H9 (cell line): ENCODE results near the gene FOXB1. TPM values are rescaled to one million over a fixed set of nuclear protein-coding genes. Genes with fewer than 3 reads are reported as not detected.

Experiments used
- DNase-seq: peaks from one replicate; pipeline ENCODE4 v3.0.0-alpha.2; 2017
- H2AFZ ChIP-seq: one replicate; pipeline ENCODE4 v1.6.1; 2013; ENCODE audit warnings: mild to moderate bottlenecking, low read length, control low read depth, moderate library complexity
- H2AK5ac ChIP-seq: 2 replicates; pipeline ENCODE4 v1.6.1; 2013; ENCODE audit warnings: low read length, control low read depth, mixed read lengths; ENCODE audit not compliant: insufficient read length
- H2BK120ac ChIP-seq: one replicate; pipeline ENCODE4 v1.6.1; 2013; ENCODE audit warnings: low read depth, mild to moderate bottlenecking, low read length, control low read depth, inconsistent platforms; ENCODE audit not compliant: poor library complexity, severe bottlenecking
- H2BK12ac ChIP-seq: 2 replicates; pipeline ENCODE4 v1.6.1; 2013; ENCODE audit warnings: low read length, control low read depth, mixed read lengths, low read depth; ENCODE audit not compliant: insufficient read length
- H2BK15ac ChIP-seq: 2 replicates; pipeline ENCODE4 v1.6.1; 2013; ENCODE audit warnings: low read depth, low read length, control low read depth
- H2BK20ac ChIP-seq: one replicate; pipeline ENCODE4 v1.6.1; 2013; ENCODE audit warnings: low read depth, mild to moderate bottlenecking, low read length, control low read depth, inconsistent platforms; ENCODE audit not compliant: poor library complexity, severe bottlenecking
- H2BK5ac ChIP-seq: 2 replicates; pipeline ENCODE4 v1.6.1; 2013; ENCODE audit warnings: low read length, control low read depth, mixed read lengths; ENCODE audit not compliant: insufficient read length
- H3K14ac ChIP-seq: 2 replicates; pipeline ENCODE4 v1.6.1; 2013; ENCODE audit warnings: low read length, control low read depth; ENCODE audit not compliant: insufficient read depth
- H3K18ac ChIP-seq: 2 replicates; pipeline ENCODE4 v1.6.1; 2013; ENCODE audit warnings: low read depth, mild to moderate bottlenecking, mixed read lengths, low read length, control low read depth; ENCODE audit not compliant: insufficient read length
- H3K23ac ChIP-seq: 2 replicates; pipeline ENCODE4 v1.6.1; 2013; ENCODE audit warnings: low read length, control low read depth, mixed read lengths, low read depth; ENCODE audit not compliant: insufficient read length
- H3K23me2 ChIP-seq: 2 replicates; pipeline ENCODE4 v1.6.1; 2013; ENCODE audit warnings: low read depth, mild to moderate bottlenecking, mixed read lengths, low read length, control low read depth; ENCODE audit not compliant: insufficient read length, poor library complexity, severe bottlenecking
- H3K27ac ChIP-seq: 2 replicates; pipeline ENCODE4 v1.5.1; 2013; ENCODE audit warnings: low read length, control low read depth, mixed read lengths, low read depth; ENCODE audit not compliant: insufficient read length
- H3K27me3 ChIP-seq: 2 replicates; pipeline ENCODE4 v1.6.1; 2013; ENCODE audit warnings: low read length, control low read depth, inconsistent platforms; ENCODE audit not compliant: insufficient read depth
- H3K4ac ChIP-seq: 2 replicates; pipeline ENCODE4 v1.6.1; 2013; ENCODE audit warnings: low read depth, mild to moderate bottlenecking, control low read depth, inconsistent platforms, low read length, moderate library complexity
- H3K4me1 ChIP-seq: 2 replicates; pipeline ENCODE4 v1.6.1; 2013; ENCODE audit warnings: low read length, control low read depth, inconsistent platforms; ENCODE audit not compliant: insufficient read depth
- H3K4me2 ChIP-seq: 2 replicates; pipeline ENCODE4 v1.6.1; 2013; ENCODE audit warnings: low read length, control low read depth, mixed read lengths; ENCODE audit not compliant: insufficient read length, insufficient read depth
- H3K56ac ChIP-seq: 2 replicates; pipeline ENCODE4 v1.6.1; 2013; ENCODE audit warnings: low read depth, mild to moderate bottlenecking, mixed read lengths, low read length, control low read depth; ENCODE audit not compliant: insufficient read length
- H3K79me1 ChIP-seq: 2 replicates; pipeline ENCODE4 v1.6.1; 2013; ENCODE audit warnings: low read depth, mild to moderate bottlenecking, moderate library complexity, low read length, control low read depth, inconsistent platforms; ENCODE audit not compliant: insufficient read depth, poor library complexity, severe bottlenecking
- H3K79me2 ChIP-seq: 2 replicates; pipeline ENCODE4 v1.6.1; 2013; ENCODE audit warnings: low read length, control low read depth, inconsistent platforms; ENCODE audit not compliant: insufficient read depth
- H3K9ac ChIP-seq: 2 replicates; pipeline ENCODE4 v1.6.1; 2013; ENCODE audit warnings: low read length, control low read depth, mixed read lengths; ENCODE audit not compliant: insufficient read length; ENCODE audit errors: extremely low read depth
- H3K9me3 ChIP-seq: one replicate; pipeline ENCODE4 v1.6.1; 2013; ENCODE audit warnings: low read depth, low read length, inconsistent platforms; ENCODE audit not compliant: control insufficient read depth
- H3T11ph ChIP-seq: one replicate; pipeline ENCODE4 v1.6.1; 2013; ENCODE audit warnings: mild to moderate bottlenecking, low read length, control low read depth, inconsistent platforms
- H4K20me1 ChIP-seq: one replicate; pipeline ENCODE4 v1.6.1; 2013; ENCODE audit not compliant: control insufficient read depth, insufficient read length, insufficient read depth
- H4K5ac ChIP-seq: 2 replicates; pipeline ENCODE4 v1.6.1; 2013; ENCODE audit warnings: low read depth, mild to moderate bottlenecking, mixed read lengths, low read length, control low read depth; ENCODE audit not compliant: insufficient read length
- H4K8ac ChIP-seq: replicated peaks from 2 replicates; pipeline ENCODE4 v1.6.1; 2013; ENCODE audit warnings: low read length, control low read depth, mixed read lengths, low read depth; ENCODE audit not compliant: insufficient read length
- H4K91ac ChIP-seq: 2 replicates; pipeline ENCODE4 v1.6.1; 2013; ENCODE audit warnings: low read depth, mild to moderate bottlenecking, moderate library complexity, mixed read lengths, low read length, control low read depth; ENCODE audit not compliant: insufficient read length
- H3K27ac Mint-ChIP-seq, 3 experiments: 2 replicates in 2 of 3; 3 replicates in 1 of 3; pipeline ENCODE4 v1.8.0; 2020 to 2021; ENCODE audit warnings: mixed read lengths in 3 of 3, mild to moderate bottlenecking in 1 of 3, moderate library complexity in 1 of 3
- H3K27me3 Mint-ChIP-seq: 2 replicates; pipeline ENCODE4 v1.8.0; 2021; ENCODE audit warnings: low read depth, mild to moderate bottlenecking, moderate library complexity, mixed read lengths
- H3K36me3 Mint-ChIP-seq, 3 experiments: 2 replicates in 2 of 3; 3 replicates in 1 of 3; pipeline ENCODE4 v1.8.0; 2020 to 2021; ENCODE audit warnings: low read depth in 3 of 3, mixed read lengths in 3 of 3; ENCODE audit not compliant: insufficient read depth in 1 of 3
- H3K4me1 Mint-ChIP-seq, 2 experiments: 2 replicates each; pipeline ENCODE4 v1.8.0; 2020; ENCODE audit warnings: mixed read lengths in 2 of 2
- H3K4me3 Mint-ChIP-seq, 2 experiments: 2 replicates in 1 of 2; 3 replicates in 1 of 2; pipeline ENCODE4 v1.8.0; 2020 to 2021; ENCODE audit warnings: mild to moderate bottlenecking in 2 of 2, mixed read lengths in 2 of 2, moderate library complexity in 1 of 2
- H3K9me3 Mint-ChIP-seq, 2 experiments: 2 replicates in 1 of 2; 3 replicates in 1 of 2; pipeline ENCODE4 v1.8.0; 2020; ENCODE audit warnings: mild to moderate bottlenecking in 2 of 2, mixed read lengths in 2 of 2, moderate library complexity in 1 of 2
- WGBS: extraction: QIAGEN DNeasy Blood & Tissue Kit; methylation state at CpG from one replicate; pipeline ENCODE4 v1.1.7; 2013; ENCODE audit warnings: missing lambda C conversion rate, low lambda C conversion rate, mixed read lengths; ENCODE audit not compliant: insufficient read length; ENCODE audit errors: extremely low coverage; 5-methylcytosine and 5-hydroxymethylcytosine counted together
- total RNA-seq: library from RNA; stranded (reverse); gene quantifications from 2 replicates; pipeline ENCODE4 v1.2.1, GENCODE V29; 2021
- TF ChIP-seq, protein P1 (sequence below): fragments of 200-600 bp; sonication (generic); conservative IDR thresholded peaks from 3 replicates; pipeline ENCODE4 v1.8.0; 2021; ENCODE audit warnings: antibody characterized with exemption, mild to moderate bottlenecking

FOXB1 gene
- total RNA-seq, 1 experiment from 2014 or later, result 3.5 TPM

DNA sequence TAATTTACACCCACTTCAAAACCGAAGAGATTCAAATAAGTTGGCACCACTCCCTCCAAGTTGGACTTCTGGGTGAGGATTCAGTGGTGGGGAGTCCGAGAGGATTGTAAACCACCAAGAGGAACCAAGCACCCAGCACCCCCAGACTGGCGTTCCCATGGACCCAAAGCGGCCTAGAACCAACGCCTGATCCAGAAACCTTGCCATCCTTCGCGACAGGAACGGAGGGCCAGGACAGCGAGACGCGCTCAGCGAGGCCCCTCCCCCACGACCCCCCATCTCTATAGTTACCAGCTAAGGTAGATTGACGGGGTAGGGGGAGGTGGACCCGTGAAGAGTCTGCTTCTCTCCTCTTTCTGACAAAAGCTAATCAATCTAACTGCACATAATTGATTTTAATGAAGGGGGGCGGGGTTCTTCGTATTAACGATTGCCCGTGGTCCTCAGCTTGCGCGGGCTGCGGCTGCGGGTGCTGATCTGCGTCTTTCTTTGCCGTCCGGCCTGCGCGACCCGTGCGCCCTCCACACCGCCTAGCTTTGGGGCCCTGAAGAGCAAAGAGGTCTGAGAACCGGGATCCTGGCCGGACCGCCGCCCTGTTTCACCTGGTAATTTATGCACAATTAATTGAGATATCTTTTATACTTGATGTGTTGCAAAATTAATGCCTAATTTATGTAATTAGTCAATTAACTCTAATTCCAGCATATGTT, 10.9 kb upstream of the FOXB1 start:
- Histone ChIP-seq H3K4me2 (peak overlapping the region; percentile 96), H3K14ac (no peak overlapping the region), H3K9ac (no peak overlapping the region), H3K79me1 (no peaks in the 10 kb centered on the region), H2BK120ac (no peak overlapping the region), H3K4me1 (peaks cover 2% of the 10 kb centered on the region; the same call in 1 of the 2 replicates), H3K79me2 (no peaks in the 10 kb centered on the region), H4K5ac (no peak overlapping the region), H3K56ac (no peak overlapping the region), H3K9me3 (no peaks in the 10 kb centered on the region), H3T11ph (no peak overlapping the region), H3K23ac (no peak overlapping the region), H2BK15ac (no peak overlapping the region), H2AFZ (no peak overlapping the region), H4K20me1 (no peaks in the 10 kb centered on the region), H2BK20ac (no peak overlapping the region), H3K18ac (no peak overlapping the region), H3K27ac (no peak overlapping the region), H3K27me3 (peaks cover 1% of the 10 kb centered on the region), H3K4ac (no peak overlapping the region), H4K8ac (no peak overlapping the region), H3K23me2 (peaks cover 37% of the 10 kb centered on the region), H2BK12ac (no peak overlapping the region), H2BK5ac (no peak overlapping the region), H4K91ac (no peak overlapping the region), H2AK5ac (no peak overlapping the region)
- DNase-seq, result no peak
- peaks cover 58 to 59% of the 10 kb centered on the region in 2 experiments for H3K4me1 Mint-ChIP-seq
- peak overlapping the region in 1 of 2 experiments; percentile 88; a peak in 1 of 5 replicates for H3K4me3 Mint-ChIP-seq
- no peaks in the 10 kb centered on the region for H3K36me3 Mint-ChIP-seq
- H3K9me3 Mint-ChIP-seq, result no peaks in the 10 kb centered on the region
- WGBS, result no CpG with 5 or more reads among the region's 35 CpGs
- peaks cover 43% of the 10 kb centered on the region for H3K27me3 Mint-ChIP-seq
- TF ChIP-seq, protein P1, sequence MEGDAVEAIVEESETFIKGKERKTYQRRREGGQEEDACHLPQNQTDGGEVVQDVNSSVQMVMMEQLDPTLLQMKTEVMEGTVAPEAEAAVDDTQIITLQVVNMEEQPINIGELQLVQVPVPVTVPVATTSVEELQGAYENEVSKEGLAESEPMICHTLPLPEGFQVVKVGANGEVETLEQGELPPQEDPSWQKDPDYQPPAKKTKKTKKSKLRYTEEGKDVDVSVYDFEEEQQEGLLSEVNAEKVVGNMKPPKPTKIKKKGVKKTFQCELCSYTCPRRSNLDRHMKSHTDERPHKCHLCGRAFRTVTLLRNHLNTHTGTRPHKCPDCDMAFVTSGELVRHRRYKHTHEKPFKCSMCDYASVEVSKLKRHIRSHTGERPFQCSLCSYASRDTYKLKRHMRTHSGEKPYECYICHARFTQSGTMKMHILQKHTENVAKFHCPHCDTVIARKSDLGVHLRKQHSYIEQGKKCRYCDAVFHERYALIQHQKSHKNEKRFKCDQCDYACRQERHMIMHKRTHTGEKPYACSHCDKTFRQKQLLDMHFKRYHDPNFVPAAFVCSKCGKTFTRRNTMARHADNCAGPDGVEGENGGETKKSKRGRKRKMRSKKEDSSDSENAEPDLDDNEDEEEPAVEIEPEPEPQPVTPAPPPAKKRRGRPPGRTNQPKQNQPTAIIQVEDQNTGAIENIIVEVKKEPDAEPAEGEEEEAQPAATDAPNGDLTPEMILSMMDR, result no peak
- H3K27ac Mint-ChIP-seq, result no peak overlapping the region
